GM23338 (cell line): ENCODE data around the gene VPS26C. TPM values are rescaled to one million over a fixed set of nuclear protein-coding genes. Genes with fewer than 3 reads are reported as not detected.

Source experiments
- ATAC-seq: fragments of 200-7000 bp; cut with Tn5 transposase; 3 replicates; pipeline ENCODE4 v1.9.1; 2020
- DNase-seq: peaks from one replicate; pipeline ENCODE4 v3.0.0-alpha.2; 2015; ENCODE audit warnings: low spot score
- H2AFZ ChIP-seq: fragments of 200-600 bp; sonication (generic); 2 replicates; pipeline ENCODE4 v1.8.0; 2016; ENCODE audit warnings: antibody characterized with exemption, mild to moderate bottlenecking, moderate library complexity
- H3F3A ChIP-seq: fragments of 200-600 bp; sonication (generic); replicated peaks from 2 replicates; pipeline ENCODE4 v1.8.0; 2017; ENCODE audit warnings: antibody characterized with exemption, mixed run types, low read depth
- H3K27ac ChIP-seq: fragments of 200-600 bp; sonication (generic); 2 replicates; pipeline ENCODE4 v1.6.1; 2016; ENCODE audit warnings: low read depth
- H3K27me3 ChIP-seq: fragments of 200-600 bp; sonication (generic); 2 replicates; pipeline ENCODE4 v1.8.0; 2016; ENCODE audit warnings: mild to moderate bottlenecking, mixed run types, moderate library complexity; ENCODE audit not compliant: insufficient read depth
- H3K36me3 ChIP-seq: fragments of 200-600 bp; sonication (generic); 2 replicates; pipeline ENCODE4 v1.8.0; 2016; ENCODE audit warnings: mild to moderate bottlenecking; ENCODE audit not compliant: insufficient read depth
- H3K4me1 ChIP-seq: fragments of 200-600 bp; sonication (generic); 2 replicates; pipeline ENCODE4 v1.8.0; 2016; ENCODE audit warnings: mild to moderate bottlenecking, moderate library complexity; ENCODE audit not compliant: insufficient read depth
- H3K4me2 ChIP-seq: fragments of 200-600 bp; sonication (generic); 2 replicates; pipeline ENCODE4 v1.7.1; 2017; ENCODE audit warnings: mixed run types
- H3K4me3 ChIP-seq: fragments of 200-600 bp; sonication (generic); 2 replicates; pipeline ENCODE4 v1.6.1; 2016; ENCODE audit warnings: mixed run types
- H3K79me2 ChIP-seq: fragments of 200-600 bp; sonication (generic); replicated peaks from 2 replicates; pipeline ENCODE4 v1.8.0; 2017; ENCODE audit warnings: mild to moderate bottlenecking; ENCODE audit not compliant: insufficient read depth
- H3K9me2 ChIP-seq: fragments of 200-600 bp; sonication (generic); 2 replicates; pipeline ENCODE4 v1.8.0; 2017; ENCODE audit not compliant: insufficient read depth
- H4K20me1 ChIP-seq: fragments of 200-600 bp; sonication (generic); replicated peaks from 2 replicates; pipeline ENCODE4 v1.8.0; 2017; ENCODE audit warnings: mild to moderate bottlenecking; ENCODE audit not compliant: insufficient read depth
- H3K27ac Mint-ChIP-seq: 2 replicates; pipeline ENCODE4 v1.8.0; 2020; ENCODE audit warnings: inconsistent platforms, mild to moderate bottlenecking, moderate library complexity, mixed read lengths
- H3K27me3 Mint-ChIP-seq: 3 replicates; pipeline ENCODE4 v1.8.0; 2022; ENCODE audit warnings: low read depth, mild to moderate bottlenecking, moderate library complexity, mixed read lengths, inconsistent platforms; ENCODE audit not compliant: insufficient read depth, poor library complexity
- H3K36me3 Mint-ChIP-seq: 3 replicates; pipeline ENCODE4 v1.8.0; 2021; ENCODE audit warnings: low read depth, mild to moderate bottlenecking, inconsistent platforms, moderate library complexity, mixed read lengths
- H3K4me1 Mint-ChIP-seq: 3 replicates; pipeline ENCODE4 v1.8.0; 2020; ENCODE audit warnings: mild to moderate bottlenecking, inconsistent platforms, mixed read lengths
- H3K4me3 Mint-ChIP-seq: 3 replicates; pipeline ENCODE4 v1.8.0; 2021; ENCODE audit warnings: moderate library complexity, mild to moderate bottlenecking, inconsistent platforms, mixed read lengths
- H3K9me3 Mint-ChIP-seq: 3 replicates; pipeline ENCODE4 v1.8.0; 2020; ENCODE audit warnings: moderate library complexity, mild to moderate bottlenecking, inconsistent platforms, mixed read lengths
- CREB1 ChIP-seq: fragments of 250-450 bp; sonication (Bioruptor Pico); IDR thresholded peaks from 2 replicates; pipeline ENCODE4 v1.5.0; 2020; ENCODE audit warnings: low read depth, mild to moderate bottlenecking, moderate library complexity
- ETS1 ChIP-seq: IDR thresholded peaks from 2 replicates; pipeline ENCODE4 v1.6.1; 2016; ENCODE audit warnings: antibody characterized with exemption
- EZH2 ChIP-seq: fragments of 200-600 bp; sonication (generic); IDR thresholded peaks from one replicate; pipeline ENCODE4 v1.8.0; 2017; ENCODE audit warnings: antibody characterized with exemption, mild to moderate bottlenecking, low read depth; ENCODE audit not compliant: unreplicated experiment
- EZH2phosphoT487 ChIP-seq: fragments of 200-600 bp; sonication (generic); IDR thresholded peaks from one replicate; pipeline ENCODE4 v1.8.1; 2018; ENCODE audit warnings: antibody characterized with exemption; ENCODE audit not compliant: unreplicated experiment
- JUNB ChIP-seq: IDR thresholded peaks from one replicate; pipeline ENCODE4 v1.6.1; 2016; ENCODE audit warnings: antibody characterized with exemption; ENCODE audit not compliant: unreplicated experiment
- NANOG ChIP-seq: IDR thresholded peaks from 2 replicates; pipeline ENCODE4 v1.6.1; 2016; ENCODE audit warnings: antibody characterized with exemption, borderline replicate concordance
- POLR2AphosphoS5 ChIP-seq: IDR thresholded peaks from 2 replicates; pipeline ENCODE4 v1.6.1; 2016; ENCODE audit warnings: antibody characterized with exemption, low read depth
- STAT1 ChIP-seq: IDR thresholded peaks from one replicate; pipeline ENCODE4 v1.6.1; 2016; ENCODE audit warnings: antibody characterized with exemption; ENCODE audit not compliant: unreplicated experiment
- ZNF114 ChIP-seq: fragments of 250-450 bp; sonication (Bioruptor Pico); IDR thresholded peaks from 2 replicates; pipeline ENCODE4 v1.5.0; 2020; ENCODE audit warnings: mild to moderate bottlenecking, moderate library complexity
- ZNF331 ChIP-seq: fragments of 250-450 bp; sonication (Bioruptor Pico); IDR thresholded peaks from 2 replicates; pipeline ENCODE4 v1.5.0; 2020; ENCODE audit warnings: low read depth, mild to moderate bottlenecking, moderate library complexity
- ZNF462 ChIP-seq: fragments of 250-450 bp; sonication (Bioruptor Pico); IDR thresholded peaks from 2 replicates; pipeline ENCODE4 v1.5.0; 2020; ENCODE audit warnings: mild to moderate bottlenecking, moderate library complexity
- polyA plus RNA-seq: library from polyadenylated mRNA; unstranded; fragments of >200 nt; fragmentation: Nextera tagmentation; extraction: Ambion mirVana; gene quantifications from 2 replicates; pipeline ENCODE4 v1.2.1, GENCODE V29; 2016
- total RNA-seq: library from RNA; depleted of rRNA; stranded (reverse); fragments of >200 nt; shearing (Covaris generic); gene quantifications from 2 replicates; pipeline ENCODE4 v1.2.3, GENCODE V29; 2014
- TF ChIP-seq, protein P1 (sequence below): IDR thresholded peaks from one replicate; pipeline ENCODE4 v1.6.1; 2018; ENCODE audit warnings: antibody characterized with exemption; ENCODE audit not compliant: unreplicated experiment

Gene VPS26C
- total and polyA plus RNA-seq, 2 experiments from 2014 or later: 45.1 to 91.2 TPM

- TF ChIP-seq ETS1 (no peak), POLR2AphosphoS5 (no peak), EZH2phosphoT487 (no peak), ZNF331 (no peak)
These were observed 13.1 kb downstream of the VPS26C start (continued) for GRCh38 chr21:37253991-37254390.

DNA sequence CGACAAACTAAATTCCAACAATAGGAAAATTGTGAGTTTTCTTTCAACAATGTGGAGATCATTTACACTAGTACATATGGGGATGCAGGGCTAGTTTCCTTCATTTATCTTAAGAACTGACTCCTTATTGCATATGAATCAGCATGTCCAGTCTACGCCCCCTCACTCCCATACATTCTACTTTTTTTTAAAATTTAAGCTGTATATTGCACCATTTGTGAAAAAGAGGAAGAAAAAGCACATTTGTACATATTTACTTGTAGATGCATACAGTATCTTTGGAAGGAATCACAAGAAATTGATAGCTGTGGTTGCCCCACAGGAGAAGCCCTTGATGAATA is 15.9 kb downstream of the VPS26C start:
- Histone ChIP-seq H4K20me1 (peaks cover 13% of the 10 kb centered on the region), H3K79me2 (peaks cover 100% of the 10 kb centered on the region), H2AFZ (no peak overlapping the region), H3K4me2 (no peak overlapping the region), H3F3A (no peaks in the 10 kb centered on the region), H3K27me3 (no peaks in the 10 kb centered on the region), H3K9me2 (no peaks in the 10 kb centered on the region), H3K4me3 (no peak overlapping the region), H3K4me1 (peaks cover 7% of the 10 kb centered on the region; the same call in 1 of the 2 replicates), H3K27ac (no peak overlapping the region), H3K36me3 (no peaks in the 10 kb centered on the region)
- no peak for TF ChIP-seq CREB1 (CRISPR knock-in tag)
- TF ChIP-seq JUNB: no peak
- TF ChIP-seq ZNF331: no peak
- TF ChIP-seq, protein P1, sequence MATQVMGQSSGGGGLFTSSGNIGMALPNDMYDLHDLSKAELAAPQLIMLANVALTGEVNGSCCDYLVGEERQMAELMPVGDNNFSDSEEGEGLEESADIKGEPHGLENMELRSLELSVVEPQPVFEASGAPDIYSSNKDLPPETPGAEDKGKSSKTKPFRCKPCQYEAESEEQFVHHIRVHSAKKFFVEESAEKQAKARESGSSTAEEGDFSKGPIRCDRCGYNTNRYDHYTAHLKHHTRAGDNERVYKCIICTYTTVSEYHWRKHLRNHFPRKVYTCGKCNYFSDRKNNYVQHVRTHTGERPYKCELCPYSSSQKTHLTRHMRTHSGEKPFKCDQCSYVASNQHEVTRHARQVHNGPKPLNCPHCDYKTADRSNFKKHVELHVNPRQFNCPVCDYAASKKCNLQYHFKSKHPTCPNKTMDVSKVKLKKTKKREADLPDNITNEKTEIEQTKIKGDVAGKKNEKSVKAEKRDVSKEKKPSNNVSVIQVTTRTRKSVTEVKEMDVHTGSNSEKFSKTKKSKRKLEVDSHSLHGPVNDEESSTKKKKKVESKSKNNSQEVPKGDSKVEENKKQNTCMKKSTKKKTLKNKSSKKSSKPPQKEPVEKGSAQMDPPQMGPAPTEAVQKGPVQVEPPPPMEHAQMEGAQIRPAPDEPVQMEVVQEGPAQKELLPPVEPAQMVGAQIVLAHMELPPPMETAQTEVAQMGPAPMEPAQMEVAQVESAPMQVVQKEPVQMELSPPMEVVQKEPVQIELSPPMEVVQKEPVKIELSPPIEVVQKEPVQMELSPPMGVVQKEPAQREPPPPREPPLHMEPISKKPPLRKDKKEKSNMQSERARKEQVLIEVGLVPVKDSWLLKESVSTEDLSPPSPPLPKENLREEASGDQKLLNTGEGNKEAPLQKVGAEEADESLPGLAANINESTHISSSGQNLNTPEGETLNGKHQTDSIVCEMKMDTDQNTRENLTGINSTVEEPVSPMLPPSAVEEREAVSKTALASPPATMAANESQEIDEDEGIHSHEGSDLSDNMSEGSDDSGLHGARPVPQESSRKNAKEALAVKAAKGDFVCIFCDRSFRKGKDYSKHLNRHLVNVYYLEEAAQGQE: no peak
- TF ChIP-seq ETS1: no peak
- no peak for TF ChIP-seq POLR2AphosphoS5
- no peak for TF ChIP-seq ZNF462
- TF ChIP-seq STAT1: no peak
- no peak for TF ChIP-seq EZH2
- no peak for TF ChIP-seq ZNF114 (CRISPR knock-in tag)
- no peak for TF ChIP-seq EZH2phosphoT487
- TF ChIP-seq NANOG: no peak
- DNase-seq (no peak), ATAC-seq (no peak)
- Mint-ChIP-seq H3K4me1 (peaks cover 23% of the 10 kb centered on the region), H3K4me3 (no peak overlapping the region), H3K9me3 (no peaks in the 10 kb centered on the region), H3K27me3 (no peaks in the 10 kb centered on the region), H3K36me3 (no peaks in the 10 kb centered on the region), H3K27ac (no peak overlapping the region)
